IMR-90 (cell line): ENCODE results near the gene BPIFA1. TPM values are rescaled to one million over a fixed set of nuclear protein-coding genes. Genes with fewer than 3 reads are reported as not detected.

ENCODE experiments used
- ATAC-seq: fragments of 200-7000 bp; cut with Tn5 transposase; 2 replicates; pipeline ENCODE4 v1.9.1; 2020; ENCODE audit warnings: low read depth, mild to moderate bottlenecking, moderate library complexity
- BruUV-seq: library from RNA; stranded (reverse); fragments of 400-500 nt; replicated peaks from 2 replicates; lab custom pipeline; 2021; lab: Mats Ljungman, UMichigan
- CTCF ChIA-PET: fragments of 300-600 bp; formaldehyde crosslinking; extraction: SDS; loops from one replicate; lab custom pipeline; 2021; ENCODE audit warnings: antibody characterized with exemption; lab: Yijun Ruan, JAX
- POLR2A ChIA-PET: fragments of 300-600 bp; sonication (Branson Sonifier 250); formaldehyde crosslinking; loops from one replicate; lab custom pipeline; 2022; ENCODE audit warnings: antibody characterized with exemption; ENCODE audit not compliant: unreplicated experiment; lab: Charles Lee
- DNase-seq: peaks from one replicate; pipeline ENCODE4 v3.0.0; 2013
- H2AFZ ChIP-seq: replicated peaks from 2 replicates; pipeline ENCODE3; 2013; ENCODE audit warnings: low read length, mild to moderate bottlenecking; ENCODE audit not compliant: poor library complexity
- H2AK5ac ChIP-seq: 2 replicates; pipeline ENCODE4 v1.6.1; 2013; ENCODE audit warnings: low read depth, low read length, inconsistent platforms
- H2AK9ac ChIP-seq: replicated peaks from 2 replicates; pipeline ENCODE3; 2013; ENCODE audit warnings: mild to moderate bottlenecking, low read depth, low read length, moderate library complexity; ENCODE audit not compliant: poor library complexity
- H2BK120ac ChIP-seq: 2 replicates; pipeline ENCODE4 v1.6.1; 2013; ENCODE audit warnings: low read depth, low read length, inconsistent platforms
- H2BK15ac ChIP-seq: 3 replicates; pipeline ENCODE4 v1.6.1; 2013; ENCODE audit warnings: low read depth, low read length, inconsistent platforms
- H2BK20ac ChIP-seq: 2 replicates; pipeline ENCODE4 v1.6.1; 2013; ENCODE audit warnings: low read depth, mild to moderate bottlenecking, inconsistent platforms, low read length, moderate library complexity
- H2BK5ac ChIP-seq: 2 replicates; pipeline ENCODE4 v1.6.1; 2013; ENCODE audit warnings: mild to moderate bottlenecking, low read depth, low read length, inconsistent platforms; ENCODE audit not compliant: poor library complexity, severe bottlenecking
- H3K14ac ChIP-seq: replicated peaks from 2 replicates; pipeline ENCODE4 v1.6.1; 2013; ENCODE audit warnings: low read depth, low read length, inconsistent platforms
- H3K18ac ChIP-seq: 2 replicates; pipeline ENCODE4 v1.6.1; 2013; ENCODE audit warnings: low read depth, low read length, control low read depth
- H3K23ac ChIP-seq: 2 replicates; pipeline ENCODE4 v1.6.1; 2013; ENCODE audit warnings: low read depth, low read length, inconsistent platforms
- H3K27ac ChIP-seq: 2 replicates; pipeline ENCODE4 v1.5.1; 2013; ENCODE audit warnings: mild to moderate bottlenecking, control low read depth, low read length; ENCODE audit not compliant: insufficient read depth
- H3K27me3 ChIP-seq: 2 replicates; pipeline ENCODE4 v1.6.1; 2013; ENCODE audit warnings: low read length; ENCODE audit not compliant: control insufficient read depth, insufficient read depth
- H3K36me3 ChIP-seq: 2 replicates; pipeline ENCODE4 v1.6.1; 2013; ENCODE audit warnings: low read length, mixed read lengths; ENCODE audit not compliant: control insufficient read depth, insufficient read depth
- H3K4ac ChIP-seq: 2 replicates; pipeline ENCODE4 v1.6.1; 2013; ENCODE audit warnings: low read depth, low read length, inconsistent platforms
- H3K4me1 ChIP-seq: 2 replicates; pipeline ENCODE4 v1.6.1; 2013; ENCODE audit warnings: low read length, mixed read lengths; ENCODE audit not compliant: control insufficient read depth, insufficient read depth
- H3K4me2 ChIP-seq: 2 replicates; pipeline ENCODE4 v1.6.1; 2013; ENCODE audit warnings: low read depth, mild to moderate bottlenecking, control low read depth, low read length, moderate library complexity
- H3K4me3 ChIP-seq: 2 replicates; pipeline ENCODE4 v1.5.1; 2013; ENCODE audit warnings: low read depth, mild to moderate bottlenecking, control low read depth, low read length, moderate library complexity; ENCODE audit not compliant: insufficient read depth
- H3K56ac ChIP-seq: 2 replicates; pipeline ENCODE4 v1.6.1; 2013; ENCODE audit warnings: low read length, inconsistent platforms; ENCODE audit not compliant: insufficient read depth; ENCODE audit errors: extremely low read depth
- H3K79me1 ChIP-seq, 2 experiments: 2 replicates each; pipeline ENCODE4 v1.6.1; 2013; ENCODE audit warnings: low read length in 2 of 2, inconsistent platforms in 1 of 2, low read depth in 1 of 2
- H3K9ac ChIP-seq: 2 replicates; pipeline ENCODE4 v1.6.1; 2013; ENCODE audit warnings: low read depth, low read length, control low read depth
- H3K9me1 ChIP-seq: 2 replicates; pipeline ENCODE4 v1.6.1; 2013; ENCODE audit warnings: low read length, inconsistent platforms; ENCODE audit not compliant: insufficient read depth
- H3K9me3 ChIP-seq: 2 replicates; pipeline ENCODE4 v1.6.1; 2013; ENCODE audit warnings: low read length; ENCODE audit not compliant: control insufficient read depth, insufficient read depth
- H4K20me1 ChIP-seq: 2 replicates; pipeline ENCODE4 v1.6.1; 2013; ENCODE audit warnings: low read length, inconsistent platforms; ENCODE audit not compliant: insufficient read depth
- H4K5ac ChIP-seq: 2 replicates; pipeline ENCODE4 v1.6.1; 2013; ENCODE audit warnings: mild to moderate bottlenecking, low read depth, low read length, control low read depth
- H4K8ac ChIP-seq, 2 experiments: 2 replicates each; pipeline ENCODE4 v1.6.1; 2013; ENCODE audit warnings: low read depth in 2 of 2, low read length in 2 of 2, control low read depth in 1 of 2, inconsistent platforms in 1 of 2
- H4K91ac ChIP-seq: 2 replicates; pipeline ENCODE4 v1.6.1; 2013; ENCODE audit warnings: low read depth, low read length, inconsistent platforms; ENCODE audit not compliant: insufficient read depth
- BHLHE40 ChIP-seq: fragments of 150-350 bp; IDR thresholded peaks from 2 replicates; pipeline ENCODE4 v1.6.1; 2016; ENCODE audit warnings: mild to moderate bottlenecking, low read depth, low read length
- CEBPB ChIP-seq: IDR thresholded peaks from 2 replicates; pipeline ENCODE4 v1.6.1; 2012; ENCODE audit warnings: low read depth, low read length, improper control_type of control experiment
- CHD1 ChIP-seq: IDR thresholded peaks from 2 replicates; pipeline ENCODE4 v1.6.1; 2012; ENCODE audit warnings: low read depth, low read length, improper control_type of control experiment
- ELK1 ChIP-seq: fragments of 150-350 bp; IDR thresholded peaks from 2 replicates; pipeline ENCODE4 v1.6.1; 2016; ENCODE audit warnings: low read depth, mild to moderate bottlenecking, low read length, moderate library complexity, borderline replicate concordance
- FOS ChIP-seq: fragments of 150-350 bp; IDR thresholded peaks from 2 replicates; pipeline ENCODE4 v1.6.1; 2016; ENCODE audit warnings: low read depth, low read length
- MAFK ChIP-seq: IDR thresholded peaks from 2 replicates; pipeline ENCODE4 v1.6.1; 2012; ENCODE audit warnings: low read depth, low read length, improper control_type of control experiment
- MAZ ChIP-seq: IDR thresholded peaks from 2 replicates; pipeline ENCODE4 v1.6.1; 2012; ENCODE audit warnings: low read depth, mild to moderate bottlenecking, low read length, improper control_type of control experiment, moderate library complexity, borderline replicate concordance
- MXI1 ChIP-seq: IDR thresholded peaks from 2 replicates; pipeline ENCODE4 v1.6.1; 2012; ENCODE audit warnings: low read depth, mild to moderate bottlenecking, low read length, moderate library complexity, borderline replicate concordance
- NFE2L2 ChIP-seq: fragments of 150-350 bp; IDR thresholded peaks from 2 replicates; pipeline ENCODE4 v1.6.1; 2016; ENCODE audit warnings: low read depth, mild to moderate bottlenecking, low read length
- POLR2A ChIP-seq: IDR thresholded peaks from 2 replicates; pipeline ENCODE4 v1.6.1; 2012; ENCODE audit warnings: mild to moderate bottlenecking, low read depth, low read length
- RAD21 ChIP-seq: IDR thresholded peaks from 2 replicates; pipeline ENCODE4 v1.6.1; 2012; ENCODE audit warnings: low read length, improper control_type of control experiment
- RCOR1 ChIP-seq: IDR thresholded peaks from 2 replicates; pipeline ENCODE4 v1.6.1; 2012; ENCODE audit warnings: mild to moderate bottlenecking, low read length, improper control_type of control experiment; ENCODE audit not compliant: insufficient replicate concordance
- RFX5 ChIP-seq: IDR thresholded peaks from 2 replicates; pipeline ENCODE4 v1.8.0; 2012; ENCODE audit warnings: low read depth, mild to moderate bottlenecking, low read length, moderate library complexity
- SMC3 ChIP-seq: fragments of 150-350 bp; IDR thresholded peaks from 2 replicates; pipeline ENCODE4 v1.6.1; 2016; ENCODE audit warnings: low read depth, mild to moderate bottlenecking, antibody characterized with exemption, low read length, moderate library complexity
- WGBS, 2 experiments: methylation state at CpG; one replicate each; pipeline versions ENCODE4 v1.1.5 to v1.1.7; 2013; ENCODE audit warnings: missing lambda C conversion rate in 2 of 2; ENCODE audit not compliant: insufficient read length in 1 of 2; ENCODE audit errors: extremely low coverage in 2 of 2; 5-methylcytosine and 5-hydroxymethylcytosine counted together
- dilution Hi-C: fragments of 300-500 bp; cut with HindIII; formaldehyde crosslinking; loops from one replicate; pipeline ENCODE4 v1.14.3; 2018; ENCODE audit warnings: low sequenced_read_pairs; ENCODE audit not compliant: unreplicated experiment
- in situ Hi-C: fragments of 300-500 bp; cut with MboI; formaldehyde crosslinking; loops from 3 replicates; pipeline ENCODE4 v1.14.3; 2019; ENCODE audit warnings: low sequenced_read_pairs, inconsistent platforms, mixed read lengths
- intact Hi-C: fragments of 100-400 bp; cut with micrococcal nuclease; formaldehyde crosslinking; loops from 2 replicates; pipeline ENCODE4 v1.10.0; 2022
- polyA plus RNA-seq, 3 experiments: library from polyadenylated mRNA; depleted of rRNA; stranded (reverse); fragments of >200 nt; gene quantifications; 2 replicates each; pipeline ENCODE4 v1.2.3, GENCODE V29; 2012; ENCODE audit warnings: low replicate concordance in 1 of 3
- total RNA-seq: library from RNA; depleted of rRNA; stranded (reverse); fragments of >200 nt; gene quantifications from 2 replicates; pipeline ENCODE4 v1.2.3, GENCODE V29; 2012
- TF ChIP-seq, protein P1 (sequence below): fragments of 150-350 bp; IDR thresholded peaks from 2 replicates; pipeline ENCODE4 v1.6.1; 2017; ENCODE audit warnings: mild to moderate bottlenecking, antibody characterized with exemption, low read length, low read depth
- TF ChIP-seq, protein P2 (sequence below): conservative IDR thresholded peaks from 2 replicates; pipeline ENCODE4 v1.5.1; 2012; ENCODE audit warnings: mild to moderate bottlenecking, low read depth, low read length, improper control_type of control experiment

BPIFA1 gene
- total and polyA plus RNA-seq, 2 of the 4 experiments (the other 2 are of a cell fraction): not detected

GRCh38 chr20:33276303-33277113 is 40.7 kb downstream of the BPIFA1 start:
- Histone ChIP-seq H3K27me3 (peaks cover 22% of the 10 kb centered on the region), H3K4me1 (no peaks in the 10 kb centered on the region), H3K14ac (no peak overlapping the region), H3K9me3 (no peaks in the 10 kb centered on the region), H3K4me2 (no peak overlapping the region), H2AK5ac (no peak overlapping the region), H2AK9ac (no peak overlapping the region), H2BK15ac (no peak overlapping the region), H3K79me1 (no peaks in the 10 kb centered on the region), H4K5ac (no peak overlapping the region), H3K56ac (no peak overlapping the region), H2BK120ac (no peak overlapping the region), H3K9ac (no peak overlapping the region), H4K8ac (no peak overlapping the region), H3K4ac (no peak overlapping the region), H3K36me3 (no peaks in the 10 kb centered on the region), H3K18ac (no peak overlapping the region), H2AFZ (peak overlapping the region; percentile 19), H2BK20ac (no peak overlapping the region), H2BK5ac (no peak overlapping the region), H3K4me3 (no peak overlapping the region), H4K20me1 (no peaks in the 10 kb centered on the region), H4K91ac (no peak overlapping the region), H3K9me1 (no peaks in the 10 kb centered on the region), H3K23ac (no peak overlapping the region), H3K27ac (no peak overlapping the region)
- ChIA-PET POLR2A (no interaction called here), CTCF (no interaction called here)
- BruUV-seq: no TSS peak
- no peak for TF ChIP-seq MAZ
- no peak for TF ChIP-seq ELK1
- TF ChIP-seq SMC3: no peak
- no peak for TF ChIP-seq RFX5
- TF ChIP-seq FOS: no peak
- no peak for TF ChIP-seq BHLHE40
- TF ChIP-seq, protein P1, sequence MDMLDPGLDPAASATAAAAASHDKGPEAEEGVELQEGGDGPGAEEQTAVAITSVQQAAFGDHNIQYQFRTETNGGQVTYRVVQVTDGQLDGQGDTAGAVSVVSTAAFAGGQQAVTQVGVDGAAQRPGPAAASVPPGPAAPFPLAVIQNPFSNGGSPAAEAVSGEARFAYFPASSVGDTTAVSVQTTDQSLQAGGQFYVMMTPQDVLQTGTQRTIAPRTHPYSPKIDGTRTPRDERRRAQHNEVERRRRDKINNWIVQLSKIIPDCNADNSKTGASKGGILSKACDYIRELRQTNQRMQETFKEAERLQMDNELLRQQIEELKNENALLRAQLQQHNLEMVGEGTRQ: no peak
- TF ChIP-seq MAFK: no peak
- no peak for TF ChIP-seq NFE2L2
- no peak for TF ChIP-seq CHD1
- no peak for TF ChIP-seq RCOR1
- no peak for TF ChIP-seq MXI1
- TF ChIP-seq POLR2A: no peak
- no peak for TF ChIP-seq RAD21
- TF ChIP-seq, protein P2, sequence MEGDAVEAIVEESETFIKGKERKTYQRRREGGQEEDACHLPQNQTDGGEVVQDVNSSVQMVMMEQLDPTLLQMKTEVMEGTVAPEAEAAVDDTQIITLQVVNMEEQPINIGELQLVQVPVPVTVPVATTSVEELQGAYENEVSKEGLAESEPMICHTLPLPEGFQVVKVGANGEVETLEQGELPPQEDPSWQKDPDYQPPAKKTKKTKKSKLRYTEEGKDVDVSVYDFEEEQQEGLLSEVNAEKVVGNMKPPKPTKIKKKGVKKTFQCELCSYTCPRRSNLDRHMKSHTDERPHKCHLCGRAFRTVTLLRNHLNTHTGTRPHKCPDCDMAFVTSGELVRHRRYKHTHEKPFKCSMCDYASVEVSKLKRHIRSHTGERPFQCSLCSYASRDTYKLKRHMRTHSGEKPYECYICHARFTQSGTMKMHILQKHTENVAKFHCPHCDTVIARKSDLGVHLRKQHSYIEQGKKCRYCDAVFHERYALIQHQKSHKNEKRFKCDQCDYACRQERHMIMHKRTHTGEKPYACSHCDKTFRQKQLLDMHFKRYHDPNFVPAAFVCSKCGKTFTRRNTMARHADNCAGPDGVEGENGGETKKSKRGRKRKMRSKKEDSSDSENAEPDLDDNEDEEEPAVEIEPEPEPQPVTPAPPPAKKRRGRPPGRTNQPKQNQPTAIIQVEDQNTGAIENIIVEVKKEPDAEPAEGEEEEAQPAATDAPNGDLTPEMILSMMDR: no peak
- no peak for TF ChIP-seq CEBPB
- DNase-seq (no peak), ATAC-seq (no peak)
- intact Hi-C loops: no loop called here
- dilution Hi-C loops: no loop called here
- 45% methylated on average over 7 of the region's 12 CpGs; no CpG with 5 or more reads in 1 of the 2 experiments for WGBS, 2 experiments
- in situ Hi-C loops: no loop called here
